ENCODE data around the gene MACROD2. TPM values are rescaled to one million over a fixed set of nuclear protein-coding genes. Genes with fewer than 3 reads are reported as not detected.
A peak's percentile ranks its signal among the peaks of the same experiment; 100 is the strongest.

The MACROD2 gene
- total RNA-seq, 1 experiment from 2014 or later: 1.6 TPM

DNA sequence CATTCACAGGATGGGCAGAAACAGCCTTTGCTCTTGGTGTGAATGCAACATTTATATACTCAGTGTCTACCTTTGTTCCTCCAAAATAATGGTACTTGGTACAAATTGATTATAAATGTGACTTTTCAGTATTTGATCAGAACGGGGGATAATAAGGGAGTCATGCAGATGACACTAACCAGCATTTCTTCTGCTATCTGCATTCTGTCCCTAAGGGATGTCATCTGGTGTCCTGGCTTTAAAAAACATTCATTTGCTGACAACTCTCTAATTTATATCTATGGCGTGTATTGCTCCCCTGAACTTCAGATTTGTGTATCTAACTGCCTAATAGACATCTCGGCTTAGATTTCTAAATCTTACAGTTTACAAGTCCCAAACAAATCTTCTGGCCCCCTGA is 418.5 kb downstream of the MACROD2 start:
- no CpG with 5 or more reads among the region's 3 CpGs for WGBS (ENCODE audit: extremely low coverage, insufficient read length, low lambda C conversion rate)
- H3K4me3 Mint-ChIP-seq: no peak overlapping the region
- H3K9me3 Mint-ChIP-seq: no peaks in the 10 kb centered on the region
- Histone ChIP-seq H4K8ac (replicated peaks; ENCODE audit: insufficient read length, low read depth, low read length) (no peak overlapping the region), H3K27me3 (ENCODE audit: insufficient read depth, low read length) (no peaks in the 10 kb centered on the region), H3K18ac (ENCODE audit: insufficient read length, low read depth, low read length) (no peak overlapping the region), H2BK5ac (ENCODE audit: insufficient read length, low read length) (no peak overlapping the region), H3K9me3 (ENCODE audit: control insufficient read depth, low read depth, low read length) (no peaks in the 10 kb centered on the region), H3K4me2 (ENCODE audit: insufficient read depth, insufficient read length, low read length) (no peak overlapping the region), H3K14ac (ENCODE audit: insufficient read depth, low read length) (no peak overlapping the region), H3T11ph (ENCODE audit: low read length) (no peak overlapping the region), H3K4ac (ENCODE audit: low read depth, low read length) (no peak overlapping the region), H4K91ac (ENCODE audit: insufficient read length, low read depth, low read length) (no peak overlapping the region), H3K23ac (ENCODE audit: insufficient read length, low read depth, low read length) (no peak overlapping the region), H3K79me1 (ENCODE audit: insufficient read depth, low read depth, low read length, poor library complexity, severe bottlenecking) (no peaks in the 10 kb centered on the region), H2AFZ (ENCODE audit: low read length) (no peak overlapping the region), H2AK5ac (ENCODE audit: insufficient read length, low read length) (no peak overlapping the region), H2BK20ac (ENCODE audit: low read depth, low read length, poor library complexity, severe bottlenecking) (no peak overlapping the region), H3K56ac (ENCODE audit: insufficient read length, low read depth, low read length) (no peak overlapping the region), H4K20me1 (ENCODE audit: control insufficient read depth, insufficient read depth, insufficient read length) (no peaks in the 10 kb centered on the region), H3K79me2 (ENCODE audit: insufficient read depth, low read length) (no peaks in the 10 kb centered on the region), H2BK120ac (ENCODE audit: low read depth, low read length, poor library complexity, severe bottlenecking) (no peak overlapping the region), H2BK12ac (ENCODE audit: insufficient read length, low read depth, low read length) (no peak overlapping the region), H2BK15ac (ENCODE audit: low read depth, low read length) (no peak overlapping the region), H3K4me1 (ENCODE audit: insufficient read depth, low read length) (peaks cover 5% of the 10 kb centered on the region; the same call in 1 of the 2 replicates), H3K27ac (ENCODE audit: insufficient read length, low read depth, low read length) (no peak overlapping the region), H4K5ac (ENCODE audit: insufficient read length, low read depth, low read length) (no peak overlapping the region), H3K23me2 (ENCODE audit: insufficient read length, low read depth, low read length, poor library complexity, severe bottlenecking) (no peaks in the 10 kb centered on the region), H3K9ac (ENCODE audit: extremely low read depth, insufficient read length, low read length) (no peak overlapping the region)
- H3K27ac Mint-ChIP-seq: peak overlapping the region in 2 of 3 experiments; percentile 1 to 73; a peak in 1 of 7 replicates
- H3K27me3 Mint-ChIP-seq (ENCODE audit: low read depth): no peaks in the 10 kb centered on the region
- TF ChIP-seq CTCF (conservative IDR thresholded peaks at IDR 0.05): no peak
- H3K4me1 Mint-ChIP-seq: peaks cover 20 to 24% of the 10 kb centered on the region in 2 experiments
- DNase-seq: no peak
- no peaks in the 10 kb centered on the region for H3K36me3 Mint-ChIP-seq (ENCODE audit: insufficient read depth in 1 of 3, low read depth in 3 of 3)

Measured in H9 (cell line).